GM19193 (cell line): ENCODE data around the gene CDH2.

ENCODE experiments used
- POLR2A ChIP-seq: IDR thresholded peaks from 4 replicates; pipeline ENCODE4 v1.6.1; 2011; ENCODE audit not compliant: insufficient read depth, insufficient read length; ENCODE audit errors: extremely low read depth

The CDH2 gene

GRCh38 chr18:28095041-28095440, 81.9 kb downstream of the CDH2 start:
- no peak for TF ChIP-seq POLR2A

GRCh38 chr18:28091197-28091596, 85.7 kb downstream of the CDH2 start:
- TF ChIP-seq POLR2A, result no peak

- no peak for TF ChIP-seq POLR2A
Observed at GRCh38 chr18:28088477-28088876, 88.5 kb downstream of the CDH2 start.

GRCh38 chr18:28086670-28087552, 90.0 kb downstream of the CDH2 start:
- TF ChIP-seq POLR2A, result no peak

GRCh38 chr18:28081516-28081915, 95.4 kb downstream of the CDH2 start:
- TF ChIP-seq POLR2A, result no peak

GRCh38 chr18:28080876-28081300, 96.0 kb downstream of the CDH2 start:
- TF ChIP-seq POLR2A, result no peak

GRCh38 chr18:28079883-28080282, 97.0 kb downstream of the CDH2 start:
- TF ChIP-seq POLR2A, result no peak

- no peak for TF ChIP-seq POLR2A
Observed at GRCh38 chr18:28078849-28079248, 98.1 kb downstream of the CDH2 start.

GRCh38 chr18:28078298-28078697, 98.6 kb downstream of the CDH2 start:
- TF ChIP-seq POLR2A, result no peak

GRCh38 chr18:28075501-28075900, 101.4 kb downstream of the CDH2 start:
- TF ChIP-seq POLR2A, result no peak

GRCh38 chr18:28074076-28074475, 102.9 kb downstream of the CDH2 start:
- no peak for TF ChIP-seq POLR2A

GRCh38 chr18:28073658-28074057, 103.3 kb downstream of the CDH2 start:
- TF ChIP-seq POLR2A, result no peak

- TF ChIP-seq POLR2A, result no peak
Observed at GRCh38 chr18:28071199-28071598, 105.7 kb downstream of the CDH2 start.

- TF ChIP-seq POLR2A, result no peak
Observed at GRCh38 chr18:28068207-28068606, 108.7 kb downstream of the CDH2 start.

GRCh38 chr18:28067346-28067745, 109.6 kb downstream of the CDH2 start:
- TF ChIP-seq POLR2A, result no peak

- no peak for TF ChIP-seq POLR2A
Observed at GRCh38 chr18:28065793-28066186, 111.1 kb downstream of the CDH2 start.
